RWPE2 (cell line): ENCODE data around the gene PITPNC1.

Source experiments
- ATAC-seq: fragments of 200-7000 bp; cut with Tn5 transposase; 3 replicates; pipeline ENCODE4 v1.9.1; 2021; ENCODE audit warnings: low read depth
- DNase-seq: peaks from one replicate; pipeline ENCODE4 v3.0.0-alpha.2; 2020; ENCODE audit warnings: low spot score
- H3K27ac ChIP-seq: fragments of 450-650 bp; 2 replicates; pipeline ENCODE4 v1.5.1; 2017; ENCODE audit warnings: mild to moderate bottlenecking; ENCODE audit not compliant: poor library complexity, severe bottlenecking
- H3K27me3 ChIP-seq: fragments of 250-450 bp; sonication (Bioruptor Pico); 2 replicates; pipeline ENCODE4 v1.5.1; 2021; ENCODE audit warnings: mild to moderate bottlenecking, moderate library complexity; ENCODE audit not compliant: insufficient read depth, poor library complexity, severe bottlenecking
- H3K36me3 ChIP-seq: fragments of 250-450 bp; sonication (Bioruptor Pico); 2 replicates; pipeline ENCODE4 v1.5.1; 2020; ENCODE audit warnings: low read depth, mild to moderate bottlenecking, moderate library complexity
- H3K4me1 ChIP-seq: fragments of 250-450 bp; sonication (Bioruptor Pico); 2 replicates; pipeline ENCODE4 v1.5.1; 2021; ENCODE audit warnings: mild to moderate bottlenecking, moderate library complexity; ENCODE audit not compliant: insufficient read depth, poor library complexity, severe bottlenecking
- H3K4me3 ChIP-seq: fragments of 250-450 bp; sonication (Bioruptor Pico); 2 replicates; pipeline ENCODE4 v1.5.1; 2021; ENCODE audit warnings: mild to moderate bottlenecking, moderate library complexity; ENCODE audit not compliant: severe bottlenecking
- H3K9me3 ChIP-seq: fragments of 250-450 bp; sonication (Bioruptor Pico); 2 replicates; pipeline ENCODE4 v1.5.1; 2021; ENCODE audit warnings: mild to moderate bottlenecking, moderate library complexity; ENCODE audit not compliant: severe bottlenecking
- TF ChIP-seq, protein P1 (sequence below): fragments of 450-650 bp; IDR thresholded peaks from one replicate; pipeline ENCODE4 v1.5.1; 2017; ENCODE audit warnings: mild to moderate bottlenecking, moderate library complexity; ENCODE audit not compliant: poor library complexity, severe bottlenecking

The PITPNC1 gene

GRCh38 chr17:67707442-67707841 lies 330.4 kb downstream of the PITPNC1 start:
- H3K36me3 ChIP-seq, result no peaks in the 10 kb centered on the region
- DNase-seq (no peak), ATAC-seq (no peak)
- TF ChIP-seq, protein P1, sequence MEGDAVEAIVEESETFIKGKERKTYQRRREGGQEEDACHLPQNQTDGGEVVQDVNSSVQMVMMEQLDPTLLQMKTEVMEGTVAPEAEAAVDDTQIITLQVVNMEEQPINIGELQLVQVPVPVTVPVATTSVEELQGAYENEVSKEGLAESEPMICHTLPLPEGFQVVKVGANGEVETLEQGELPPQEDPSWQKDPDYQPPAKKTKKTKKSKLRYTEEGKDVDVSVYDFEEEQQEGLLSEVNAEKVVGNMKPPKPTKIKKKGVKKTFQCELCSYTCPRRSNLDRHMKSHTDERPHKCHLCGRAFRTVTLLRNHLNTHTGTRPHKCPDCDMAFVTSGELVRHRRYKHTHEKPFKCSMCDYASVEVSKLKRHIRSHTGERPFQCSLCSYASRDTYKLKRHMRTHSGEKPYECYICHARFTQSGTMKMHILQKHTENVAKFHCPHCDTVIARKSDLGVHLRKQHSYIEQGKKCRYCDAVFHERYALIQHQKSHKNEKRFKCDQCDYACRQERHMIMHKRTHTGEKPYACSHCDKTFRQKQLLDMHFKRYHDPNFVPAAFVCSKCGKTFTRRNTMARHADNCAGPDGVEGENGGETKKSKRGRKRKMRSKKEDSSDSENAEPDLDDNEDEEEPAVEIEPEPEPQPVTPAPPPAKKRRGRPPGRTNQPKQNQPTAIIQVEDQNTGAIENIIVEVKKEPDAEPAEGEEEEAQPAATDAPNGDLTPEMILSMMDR, result no peak
- H3K9me3 ChIP-seq, result no peaks in the 10 kb centered on the region
- H3K27me3 ChIP-seq, result no peaks in the 10 kb centered on the region
- no peak overlapping the region for H3K27ac ChIP-seq
- H3K4me1 ChIP-seq, result no peaks in the 10 kb centered on the region
- no peak overlapping the region for H3K4me3 ChIP-seq

GRCh38 chr17:67708378-67708777 lies 331.3 kb downstream of the PITPNC1 start:
- no peak overlapping the region for H3K4me3 ChIP-seq
- no peaks in the 10 kb centered on the region for H3K4me1 ChIP-seq
- no peak for DNase-seq

DNA sequence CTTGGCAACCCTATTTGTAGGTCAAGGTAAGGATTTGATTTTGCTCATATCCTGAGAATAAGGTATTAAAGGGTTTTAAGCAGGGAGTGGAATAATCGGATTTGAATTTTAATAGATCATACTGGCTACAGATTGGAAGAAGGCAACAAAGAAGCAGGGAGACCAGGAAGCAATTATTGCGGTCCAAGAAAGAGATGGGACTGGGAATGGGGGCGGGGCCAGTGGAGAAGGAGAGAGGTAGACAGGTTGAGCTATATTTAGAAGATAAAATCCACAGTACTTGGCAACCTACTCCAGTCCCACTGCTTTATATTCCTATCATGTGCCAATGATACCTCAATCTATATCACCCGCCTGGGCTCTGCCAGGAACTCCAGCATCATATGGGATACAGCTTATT lies 334.8 kb downstream of the PITPNC1 start:
- no peak overlapping the region for H3K4me3 ChIP-seq
- H3K27ac ChIP-seq, result no peak overlapping the region
- TF ChIP-seq, protein P1, result no peak
- no peak for DNase-seq
- no peaks in the 10 kb centered on the region for H3K36me3 ChIP-seq
- no peaks in the 10 kb centered on the region for H3K27me3 ChIP-seq
- ATAC-seq, result no peak
- H3K4me1 ChIP-seq, result no peaks in the 10 kb centered on the region
- H3K9me3 ChIP-seq, result no peaks in the 10 kb centered on the region

More at GRCh38 chr17:67708378-67708777, 331.3 kb downstream of the PITPNC1 start:
- no peak for ATAC-seq
- no peak overlapping the region for H3K27ac ChIP-seq
- TF ChIP-seq, protein P1, result no peak
- no peaks in the 10 kb centered on the region for H3K36me3 ChIP-seq
- H3K9me3 ChIP-seq, result no peaks in the 10 kb centered on the region
- no peaks in the 10 kb centered on the region for H3K27me3 ChIP-seq

DNA sequence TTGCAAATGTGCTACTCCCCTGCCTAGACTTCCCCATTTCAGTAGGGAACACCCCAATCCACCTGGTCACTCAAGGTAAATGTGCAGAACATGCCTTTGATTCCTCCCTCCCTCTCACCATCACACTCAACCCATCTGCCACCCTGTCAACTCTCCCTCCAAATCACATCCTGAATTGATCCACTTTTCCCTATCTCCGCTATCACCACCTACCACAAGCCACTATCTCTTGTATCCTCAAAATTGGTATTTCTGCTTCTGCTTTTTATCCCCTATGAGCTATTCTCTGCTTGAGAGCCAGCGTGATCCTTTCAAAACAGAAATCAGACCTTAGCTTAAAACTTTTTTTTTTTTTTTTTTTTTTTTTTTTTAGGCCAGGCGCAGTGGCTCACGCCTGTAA lies 335.3 kb downstream of the PITPNC1 start:
- DNase-seq (no peak), ATAC-seq (no peak)
- no peak overlapping the region for H3K4me3 ChIP-seq
- H3K27me3 ChIP-seq, result no peaks in the 10 kb centered on the region
- TF ChIP-seq, protein P1, result no peak
- H3K36me3 ChIP-seq, result no peaks in the 10 kb centered on the region
- H3K27ac ChIP-seq, result no peak overlapping the region
- H3K4me1 ChIP-seq, result no peaks in the 10 kb centered on the region
- no peaks in the 10 kb centered on the region for H3K9me3 ChIP-seq

DNA sequence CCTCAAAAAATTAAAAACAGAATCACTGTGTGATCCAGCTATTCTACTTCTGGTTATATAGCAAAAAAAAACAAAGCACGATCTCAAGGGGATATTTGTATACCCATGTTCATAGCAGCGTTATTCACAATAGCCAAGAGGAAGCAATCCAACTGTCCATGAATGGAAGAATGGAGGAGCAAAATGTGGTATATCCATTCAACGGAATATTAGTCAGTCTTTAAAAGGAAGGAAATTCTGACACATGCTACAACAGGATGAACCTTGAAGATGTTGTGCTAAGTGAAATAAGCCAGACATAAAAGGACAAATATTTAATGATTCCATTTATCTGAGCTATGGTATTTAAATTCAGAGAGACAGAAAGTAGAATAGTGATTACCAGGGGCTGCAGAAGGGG lies 336.1 kb downstream of the PITPNC1 start:
- Histone ChIP-seq H3K27ac (no peak overlapping the region), H3K27me3 (no peaks in the 10 kb centered on the region), H3K9me3 (no peaks in the 10 kb centered on the region), H3K36me3 (no peaks in the 10 kb centered on the region), H3K4me1 (no peaks in the 10 kb centered on the region), H3K4me3 (no peak overlapping the region)
- ATAC-seq (no peak), DNase-seq (no peak)
- TF ChIP-seq, protein P1, result no peak
